ENCODE data around the gene PIGZ.

GRCh38 chr3:196951371-196951770 lies 17.3 kb downstream of the PIGZ start:
- no peak for TF ChIP-seq CTCF (IDR thresholded peaks at IDR 0.05)
- TF ChIP-seq EZH2 (IDR thresholded peaks at IDR 0.05): no peak
- no peak for TF ChIP-seq EZH2phosphoT487 (IDR thresholded peaks at IDR 0.05)
